PFSK-1 (cell line): ENCODE results near the gene NSMCE4A.

Source experiments
- FOXP2 ChIP-seq: optimal IDR thresholded peaks from 2 replicates; pipeline ENCODE3; 2011; ENCODE audit warnings: borderline replicate concordance, control low read depth, inconsistent platforms; ENCODE audit not compliant: insufficient read depth; ENCODE audit errors: extremely low read length, extremely low read depth
- POLR2AphosphoS5 ChIP-seq: IDR thresholded peaks from 2 replicates; pipeline ENCODE4 v1.6.1; 2012; ENCODE audit warnings: low read depth, mild to moderate bottlenecking, control low read depth, low read length, moderate library complexity
- REST ChIP-seq, 2 experiments: IDR thresholded peaks; 2 replicates each; pipeline versions ENCODE4 v1.6.1 to v1.8.0; 2011 to 2012; ENCODE audit warnings: low read depth in 2 of 2, low read length in 2 of 2, control low read depth in 1 of 2, inconsistent platforms in 1 of 2, mild to moderate bottlenecking in 1 of 2, moderate library complexity in 1 of 2; ENCODE audit not compliant: insufficient read depth in 1 of 2
- SIN3A ChIP-seq: IDR thresholded peaks from 2 replicates; pipeline ENCODE4 v1.6.1; 2012; ENCODE audit warnings: mild to moderate bottlenecking, low read length, moderate library complexity, borderline replicate concordance; ENCODE audit not compliant: insufficient read depth
- TAF1 ChIP-seq: IDR thresholded peaks from 2 replicates; pipeline ENCODE4 v1.6.1; 2012; ENCODE audit warnings: low read length, control low read depth, borderline replicate concordance; ENCODE audit not compliant: insufficient read depth

The NSMCE4A gene

GRCh38 chr10:121984463-121984862, 9.4 kb upstream of the NSMCE4A start:
- TF ChIP-seq TAF1: no peak
- TF ChIP-seq SIN3A: no peak
- TF ChIP-seq REST (IDR thresholded peaks at IDR 0.05; ENCODE audit: insufficient read depth in 1 of 2, low read depth in 2 of 2, low read length in 2 of 2): no peak
- TF ChIP-seq FOXP2: no peak
- TF ChIP-seq POLR2AphosphoS5: no peak

- no peak for TF ChIP-seq REST (IDR thresholded peaks at IDR 0.05; ENCODE audit: insufficient read depth in 1 of 2, low read depth in 2 of 2, low read length in 2 of 2)
- TF ChIP-seq POLR2AphosphoS5: no peak
- no peak for TF ChIP-seq FOXP2
- no peak for TF ChIP-seq SIN3A
- no peak for TF ChIP-seq TAF1
Observed at GRCh38 chr10:121983852-121984251, 8.8 kb upstream of the NSMCE4A start.

- TF ChIP-seq POLR2AphosphoS5 (no peak), FOXP2 (no peak), TAF1 (no peak), REST (IDR thresholded peaks at IDR 0.05; ENCODE audit: insufficient read depth in 1 of 2, low read depth in 2 of 2, low read length in 2 of 2) (no peak), SIN3A (no peak)
Observed at GRCh38 chr10:121981346-121981745, 6.3 kb upstream of the NSMCE4A start.

- no peak for TF ChIP-seq FOXP2
- TF ChIP-seq POLR2AphosphoS5: no peak
- no peak for TF ChIP-seq SIN3A
- no peak for TF ChIP-seq TAF1
- no peak for TF ChIP-seq REST (IDR thresholded peaks at IDR 0.05; ENCODE audit: insufficient read depth in 1 of 2, low read depth in 2 of 2, low read length in 2 of 2)
Observed at GRCh38 chr10:121978511-121978910, 3.5 kb upstream of the NSMCE4A start.

- no peak for TF ChIP-seq REST (IDR thresholded peaks at IDR 0.05; ENCODE audit: insufficient read depth in 1 of 2, low read depth in 2 of 2, low read length in 2 of 2)
- TF ChIP-seq POLR2AphosphoS5: no peak
- no peak for TF ChIP-seq FOXP2
- TF ChIP-seq SIN3A: no peak
Observed at GRCh38 chr10:121976607-121977006, 1.6 kb upstream of the NSMCE4A start.
